K562 (cell line): ENCODE measurements around the gene APOL3. TPM values are rescaled to one million over a fixed set of nuclear protein-coding genes. Genes with fewer than 3 reads are reported as not detected.
A peak's percentile ranks its signal among the peaks of the same experiment; 100 is the strongest.

ENCODE experiments used
- BCLAF1 ChIP-seq, 2 experiments: fragments of 450-650 bp in 1 of 2; IDR thresholded peaks; 2 replicates each; pipeline ENCODE4 v1.6.1; 2011 to 2017; ENCODE audit warnings: low read depth in 2 of 2, antibody characterized with exemption in 1 of 2, borderline replicate concordance in 1 of 2, low read length in 1 of 2, mild to moderate bottlenecking in 1 of 2, mixed read lengths in 1 of 2; ENCODE audit not compliant: control insufficient read depth in 1 of 2
- BRCA1 ChIP-seq, 2 experiments: fragments of 450-650 bp in 1 of 2; sonication (generic) in 1 of 2; formaldehyde crosslinking in 1 of 2; IDR thresholded peaks; 2 replicates each; pipeline versions ENCODE4 v1.5.0 to v1.6.1; 2017 to 2020; ENCODE audit warnings: mild to moderate bottlenecking in 1 of 2, missing genetic modification reagents in 1 of 2
- CREM ChIP-seq: IDR thresholded peaks from 2 replicates; pipeline ENCODE4 v1.6.1; 2014; ENCODE audit warnings: antibody characterized with exemption, low read depth
- DLX4 ChIP-seq: fragments of 250-450 bp; sonication (Bioruptor Pico); IDR thresholded peaks from 2 replicates; pipeline ENCODE4 v1.6.1; 2021; ENCODE audit warnings: mild to moderate bottlenecking
- KAT8 ChIP-seq: fragments of 450-650 bp; IDR thresholded peaks from 2 replicates; pipeline ENCODE4 v1.6.1; 2016; ENCODE audit warnings: low read depth, mild to moderate bottlenecking
- MAX ChIP-seq: sonication (generic); formaldehyde crosslinking; IDR thresholded peaks from 2 replicates; pipeline ENCODE4 v1.9.0; 2022; ENCODE audit warnings: mild to moderate bottlenecking, missing genetic modification reagents
- MBD1 ChIP-seq: fragments of 250-450 bp; sonication (Bioruptor Pico); IDR thresholded peaks from 2 replicates; pipeline ENCODE4 v1.8.0; 2022; ENCODE audit warnings: inconsistent platforms
- MLLT1 ChIP-seq, 2 experiments: fragments of 450-650 bp; IDR thresholded peaks; 2 replicates each; pipeline ENCODE4 v1.6.1; 2016
- PHF8 ChIP-seq: fragments of 200-600 bp; sonication (generic); IDR thresholded peaks from 2 replicates; pipeline ENCODE4 v1.6.1; 2012; ENCODE audit warnings: mixed run types, mild to moderate bottlenecking, inconsistent platforms, low read length, moderate library complexity, borderline replicate concordance
- POLR2AphosphoS2 ChIP-seq: IDR thresholded peaks from 2 replicates; pipeline ENCODE4 v1.6.1; 2012; ENCODE audit warnings: low read length, improper control_type of control experiment
- RNF2 ChIP-seq: sonication (generic); IDR thresholded peaks from 2 replicates; pipeline ENCODE4 v1.6.1; 2016
- SNIP1 ChIP-seq: fragments of 450-650 bp; IDR thresholded peaks from 2 replicates; pipeline ENCODE4 v1.7.1; 2017; ENCODE audit warnings: low read depth, mild to moderate bottlenecking
- ZBTB26 ChIP-seq: fragments of 450-650 bp; formaldehyde crosslinking; IDR thresholded peaks from 2 replicates; pipeline ENCODE4 v1.4.0; 2022; ENCODE audit warnings: missing genetic modification characterization
- ZNF311 ChIP-seq: fragments of 250-450 bp; sonication (Bioruptor Pico); IDR thresholded peaks from 2 replicates; pipeline ENCODE4 v1.4.0; 2020; ENCODE audit warnings: mild to moderate bottlenecking, moderate library complexity
- ZNF583 ChIP-seq: fragments of 250-450 bp; sonication (Bioruptor Pico); IDR thresholded peaks from 2 replicates; pipeline ENCODE4 v1.4.0; 2020
- ZNF639 ChIP-seq, 2 experiments: fragments of 200-800 bp in 1 of 2; sonication (Bioruptor generic) in 1 of 2; sonication (generic) in 1 of 2; formaldehyde crosslinking in 1 of 2; IDR thresholded peaks in 1 of 2; conservative IDR thresholded peaks in 1 of 2; 2 replicates each; pipeline versions ENCODE4 v1.5.0 to v1.6.1; 2016 to 2020; ENCODE audit warnings: missing compliant biosample characterization in 1 of 2, missing genetic modification characterization in 1 of 2, missing genetic modification reagents in 1 of 2
- polyA plus RNA-seq, 8 experiments: library from polyadenylated mRNA; depleted of rRNA in 4 of 8; stranded (reverse) in 5 of 8; unstranded in 3 of 8; fragments of >200 nt; fragmentation: Nextera tagmentation in 2 of 8; fragmentation: Illumina TruSeq in 1 of 8; extraction: Ambion mirVana in 2 of 8; extraction: Trizol in 1 of 8; gene quantifications; 2 replicates each; pipeline versions ENCODE4 v1.2.1 to v1.2.3, GENCODE V29; 2011 to 2014; ENCODE audit warnings: inconsistent platforms in 1 of 8, missing spikeins in 1 of 8
- total RNA-seq, 7 experiments: library from RNA; depleted of rRNA in 6 of 7; stranded (reverse); fragments of >200 nt in 6 of 7; fragmentation: Illumina TruSeq in 2 of 7; extraction: Trizol in 2 of 7; gene quantifications; 2 replicates each; pipeline versions ENCODE4 v1.2.1 to v1.2.3, GENCODE V29; 2011 to 2021; ENCODE audit warnings: low replicate concordance in 1 of 7

The APOL3 gene
- total and polyA plus RNA-seq, 9 of the 15 experiments (the other 6 are each of a cell fraction or from before 2014, with no cell fraction given) = 0.25 to 1.1 (median 0.56) TPM; not detected in 1

GRCh38 chr22:36201630-36202319, 41.2 kb upstream of the APOL3 start, which contains the start of gene APOL4 (continued):
- TF ChIP-seq DLX4 (no peak), ZNF583 (CRISPR knock-in tag) (no peak), MBD1 (CRISPR knock-in tag) (no peak), ZNF311 (CRISPR knock-in tag) (no peak), MAX (CRISPR knock-in tag) (no peak), MLLT1 (IDR thresholded peaks at IDR 0.05) (peak in 1 of 2 experiments; percentile 89; a peak in 2 of 4 replicates), SNIP1 (no peak), KAT8 (no peak), BCLAF1 (IDR thresholded peaks at IDR 0.05; ENCODE audit: borderline replicate concordance in 1 of 2, control insufficient read depth in 1 of 2, low read depth in 2 of 2, low read length in 1 of 2) (no peak), ZBTB26 (no peak), CREM (no peak), RNF2 (peak; percentile 27; the same call in 1 of the 2 replicates), PHF8 (peak; percentile 59; the same call in 1 of the 2 replicates), POLR2AphosphoS2 (no peak), BRCA1 (IDR thresholded peaks at IDR 0.05) (no peak), BRCA1 (CRISPR knock-in tag; IDR thresholded peaks at IDR 0.05) (no peak), ZNF639 (CRISPR knock-in tag; conservative IDR thresholded peaks at IDR 0.05 in 1 of 2, IDR thresholded peaks at IDR 0.05 in 1 of 2) (no peak)
